PC-9 (cell line): Measurements from ENCODE around the gene NUP62CL. TPM values are rescaled to one million over a fixed set of nuclear protein-coding genes. Genes with fewer than 3 reads are reported as not detected.

ENCODE experiments used
- BruUV-seq: library from RNA; stranded (reverse); fragments of 400-500 nt; replicated peaks from 2 replicates; lab custom pipeline; 2021; lab: Mats Ljungman, UMichigan
- CTCF ChIA-PET: fragments of 300-600 bp; sonication (Branson Sonifier 250); formaldehyde crosslinking; loops from one replicate; lab custom pipeline; 2022; ENCODE audit warnings: antibody characterized with exemption; lab: Charles Lee
- POLR2A ChIA-PET: fragments of 300-600 bp; sonication (Branson Sonifier 250); formaldehyde crosslinking; loops from one replicate; lab custom pipeline; 2022; ENCODE audit warnings: antibody characterized with exemption; ENCODE audit not compliant: unreplicated experiment; lab: Charles Lee
- DNase-seq, 2 experiments: peaks; one replicate each; pipeline versions ENCODE4 v3.0.0 to v3.0.0-alpha.2; 2015 to 2022; ENCODE audit warnings: mixed read lengths in 1 of 2
- H2AFZ ChIP-seq: fragments of 200-600 bp; sonication (generic); 2 replicates; pipeline ENCODE4 v1.8.1; 2017; ENCODE audit warnings: antibody characterized with exemption
- H3F3A ChIP-seq: fragments of 200-600 bp; sonication (generic); 2 replicates; pipeline ENCODE4 v1.8.1; 2017; ENCODE audit warnings: antibody characterized with exemption, mild to moderate bottlenecking, low read depth; ENCODE audit not compliant: insufficient read depth
- H3K27ac ChIP-seq: fragments of 200-600 bp; sonication (generic); 2 replicates; pipeline ENCODE4 v1.6.1; 2016; ENCODE audit warnings: mixed run types
- H3K27me3 ChIP-seq: fragments of 200-600 bp; sonication (generic); 2 replicates; pipeline ENCODE4 v1.6.1; 2016; ENCODE audit warnings: low read depth, mixed run types; ENCODE audit not compliant: insufficient read depth
- H3K36me3 ChIP-seq: fragments of 200-600 bp; sonication (generic); 2 replicates; pipeline ENCODE4 v1.6.1; 2016; ENCODE audit warnings: low read depth, mixed run types
- H3K4me1 ChIP-seq: fragments of 200-600 bp; sonication (generic); replicated peaks from 2 replicates; pipeline ENCODE4 v1.6.1; 2016; ENCODE audit warnings: mixed run types; ENCODE audit not compliant: insufficient read depth
- H3K4me2 ChIP-seq: fragments of 200-600 bp; sonication (generic); 2 replicates; pipeline ENCODE4 v1.6.1; 2017; ENCODE audit warnings: mixed run types
- H3K4me3 ChIP-seq: fragments of 200-600 bp; sonication (generic); 2 replicates; pipeline ENCODE4 v1.6.1; 2016; ENCODE audit warnings: mixed run types
- H3K79me2 ChIP-seq: fragments of 200-600 bp; sonication (generic); 2 replicates; pipeline ENCODE4 v1.6.1; 2017; ENCODE audit warnings: low read depth, mixed run types
- H3K9me2 ChIP-seq: fragments of 200-600 bp; sonication (generic); 2 replicates; pipeline ENCODE4 v1.8.1; 2017; ENCODE audit warnings: mild to moderate bottlenecking; ENCODE audit not compliant: insufficient read depth
- H3K9me3 ChIP-seq: fragments of 200-600 bp; sonication (generic); 2 replicates; pipeline ENCODE4 v1.8.1; 2016; ENCODE audit warnings: low read depth; ENCODE audit not compliant: insufficient read depth
- H4K20me1 ChIP-seq: fragments of 200-600 bp; sonication (generic); 2 replicates; pipeline ENCODE4 v1.8.1; 2017; ENCODE audit not compliant: insufficient read depth
- CTCF ChIP-seq: fragments of 200-600 bp; sonication (generic); conservative IDR thresholded peaks from 2 replicates; pipeline ENCODE4 v1.6.1; 2017; ENCODE audit warnings: mixed run types, antibody characterized with exemption, mild to moderate bottlenecking, moderate library complexity
- EZH2 ChIP-seq: fragments of 200-600 bp; sonication (generic); IDR thresholded peaks from 2 replicates; pipeline ENCODE4 v1.8.0; 2017; ENCODE audit warnings: antibody characterized with exemption, low read depth
- intact Hi-C: fragments of 100-400 bp; cut with micrococcal nuclease; formaldehyde crosslinking; loops from one replicate; pipeline ENCODE4 v1.10.0; 2022; ENCODE audit not compliant: unreplicated experiment
- total RNA-seq: library from RNA; stranded (reverse); gene quantifications from 2 replicates; pipeline ENCODE4 v1.2.3, GENCODE V29; 2021

The NUP62CL gene
- total RNA-seq, 1 experiment from 2014 or later, result 20.9 TPM

- DNase-seq, result no peak
Measured at GRCh38 chrX:107226757-107227156, 20.5 kb upstream of the NUP62CL start.

GRCh38 chrX:107213477-107213876 lies 7.2 kb upstream of the NUP62CL start:
- BruUV-seq, result no TSS peak
- intact Hi-C loops, result no loop called here
- Histone ChIP-seq H3K4me3 (no peak overlapping the region), H3K4me1 (no peaks in the 10 kb centered on the region), H3K27ac (no peak overlapping the region), H3K9me2 (no peaks in the 10 kb centered on the region), H3K27me3 (no peaks in the 10 kb centered on the region), H3K9me3 (no peaks in the 10 kb centered on the region), H3K4me2 (no peak overlapping the region), H3K36me3 (no peaks in the 10 kb centered on the region), H4K20me1 (no peaks in the 10 kb centered on the region), H2AFZ (no peak overlapping the region), H3K79me2 (no peaks in the 10 kb centered on the region), H3F3A (no peaks in the 10 kb centered on the region)
- ChIA-PET POLR2A (no interaction called here), CTCF (interaction anchor here (0.7 kb wide), 1 partner anchor 15 kb away, joined by 3 read pairs; no protein-coding TSS in a partner anchor)
- TF ChIP-seq CTCF (no peak), EZH2 (no peak)
- no peak for DNase-seq

More at GRCh38 chrX:107226757-107227156, 20.5 kb upstream of the NUP62CL start:
- H3K4me3 ChIP-seq, result no peak overlapping the region
- no peak overlapping the region for H3K4me2 ChIP-seq
- no peaks in the 10 kb centered on the region for H3K9me3 ChIP-seq
- no peak overlapping the region for H3K27ac ChIP-seq
- no TSS peak for BruUV-seq
- H3K36me3 ChIP-seq, result no peaks in the 10 kb centered on the region
- H3K27me3 ChIP-seq, result no peaks in the 10 kb centered on the region
- H3K79me2 ChIP-seq, result no peaks in the 10 kb centered on the region
- no peaks in the 10 kb centered on the region for H3F3A ChIP-seq
- no peak overlapping the region for H2AFZ ChIP-seq
- intact Hi-C loops, result no loop called here
- POLR2A ChIA-PET, result no interaction called here
- peaks cover 5% of the 10 kb centered on the region; the same call in 1 of the 2 replicates for H3K4me1 ChIP-seq
- H4K20me1 ChIP-seq, result no peaks in the 10 kb centered on the region
- CTCF ChIA-PET, result no interaction called here
- TF ChIP-seq EZH2 (no peak), CTCF (no peak)
- H3K9me2 ChIP-seq, result no peaks in the 10 kb centered on the region

DNA sequence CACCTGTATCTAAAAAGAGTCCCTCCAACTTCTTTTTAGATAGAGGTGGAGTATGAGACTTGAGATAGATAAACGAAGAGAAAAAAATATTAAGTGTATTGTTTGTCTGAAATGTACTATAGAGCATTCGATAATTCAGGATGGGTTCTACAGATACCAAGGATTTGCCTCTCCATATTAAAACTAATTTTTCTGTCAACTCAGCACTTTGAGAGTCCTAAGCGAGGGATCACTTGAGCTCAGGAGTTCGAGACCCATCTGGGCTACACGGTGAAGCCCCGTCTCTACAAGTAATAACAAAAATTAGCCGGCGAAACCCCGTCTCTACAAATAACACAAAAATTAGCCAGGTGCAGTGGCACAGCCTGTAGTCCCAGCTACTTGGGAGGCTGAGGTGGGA lies 1.7 kb upstream of the NUP62CL start:
- Histone ChIP-seq H4K20me1 (no peaks in the 10 kb centered on the region), H3K4me2 (no peak overlapping the region), H3K4me1 (peaks cover 13% of the 10 kb centered on the region; the same call in 1 of the 2 replicates), H3K9me3 (no peaks in the 10 kb centered on the region), H3K4me3 (no peak overlapping the region), H3K36me3 (no peaks in the 10 kb centered on the region), H3F3A (peaks cover 10% of the 10 kb centered on the region), H3K79me2 (peaks cover 17% of the 10 kb centered on the region), H3K9me2 (no peaks in the 10 kb centered on the region), H3K27ac (no peak overlapping the region), H2AFZ (no peak overlapping the region), H3K27me3 (no peaks in the 10 kb centered on the region)
- no TSS peak for BruUV-seq
- no peak for DNase-seq
- intact Hi-C loops, result loop anchor here (2.0 to 5.0 kb wide), 2 partner anchors 91 to 207 kb away; partner anchors contain the start of genes MORC4 and RBM41
- CTCF ChIA-PET, result no interaction called here
- no peak for TF ChIP-seq EZH2
- POLR2A ChIA-PET, result no interaction called here
